GM12878 (cell line): ENCODE results near the gene LMBR1.

Experiments
- FOXM1 ChIP-seq: IDR thresholded peaks from 2 replicates; pipeline ENCODE4 v1.6.1; 2012; ENCODE audit warnings: low read depth, mild to moderate bottlenecking, inconsistent platforms, low read length, moderate library complexity
- HDAC6 ChIP-seq: fragments of 200-600 bp; sonication (generic); IDR thresholded peaks from one replicate; pipeline ENCODE4 v1.8.0; 2017; ENCODE audit warnings: antibody characterized with exemption; ENCODE audit not compliant: unreplicated experiment
- POLR2AphosphoS5 ChIP-seq: IDR thresholded peaks from 2 replicates; pipeline ENCODE4 v1.6.1; 2011; ENCODE audit warnings: mild to moderate bottlenecking, low read length, inconsistent platforms
- RAD21 ChIP-seq: IDR thresholded peaks from 2 replicates; pipeline ENCODE4 v1.6.1; 2011; ENCODE audit warnings: mild to moderate bottlenecking, low read depth, low read length, moderate library complexity; ENCODE audit not compliant: insufficient read depth
- TF ChIP-seq, protein P1 (sequence below), 3 experiments: IDR thresholded peaks in 2 of 3; conservative IDR thresholded peaks in 1 of 3; 2 replicates each; pipeline ENCODE4 v1.5.1; 2011; ENCODE audit warnings: low read depth in 3 of 3, low read length in 3 of 3, mild to moderate bottlenecking in 3 of 3, control low read depth in 2 of 3, moderate library complexity in 2 of 3, inconsistent platforms in 1 of 3, mixed read lengths in 1 of 3; ENCODE audit not compliant: control insufficient read depth in 2 of 3, insufficient read depth in 1 of 3; ENCODE audit errors: extremely low read depth in 1 of 3

- TF ChIP-seq HDAC6 (no peak), POLR2AphosphoS5 (no peak), RAD21 (no peak), FOXM1 (no peak)
- TF ChIP-seq, protein P1, sequence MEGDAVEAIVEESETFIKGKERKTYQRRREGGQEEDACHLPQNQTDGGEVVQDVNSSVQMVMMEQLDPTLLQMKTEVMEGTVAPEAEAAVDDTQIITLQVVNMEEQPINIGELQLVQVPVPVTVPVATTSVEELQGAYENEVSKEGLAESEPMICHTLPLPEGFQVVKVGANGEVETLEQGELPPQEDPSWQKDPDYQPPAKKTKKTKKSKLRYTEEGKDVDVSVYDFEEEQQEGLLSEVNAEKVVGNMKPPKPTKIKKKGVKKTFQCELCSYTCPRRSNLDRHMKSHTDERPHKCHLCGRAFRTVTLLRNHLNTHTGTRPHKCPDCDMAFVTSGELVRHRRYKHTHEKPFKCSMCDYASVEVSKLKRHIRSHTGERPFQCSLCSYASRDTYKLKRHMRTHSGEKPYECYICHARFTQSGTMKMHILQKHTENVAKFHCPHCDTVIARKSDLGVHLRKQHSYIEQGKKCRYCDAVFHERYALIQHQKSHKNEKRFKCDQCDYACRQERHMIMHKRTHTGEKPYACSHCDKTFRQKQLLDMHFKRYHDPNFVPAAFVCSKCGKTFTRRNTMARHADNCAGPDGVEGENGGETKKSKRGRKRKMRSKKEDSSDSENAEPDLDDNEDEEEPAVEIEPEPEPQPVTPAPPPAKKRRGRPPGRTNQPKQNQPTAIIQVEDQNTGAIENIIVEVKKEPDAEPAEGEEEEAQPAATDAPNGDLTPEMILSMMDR (IDR thresholded peaks at IDR 0.05 in 2 of 3, conservative IDR thresholded peaks at IDR 0.05 in 1 of 3; ENCODE audit: control insufficient read depth in 2 of 3, extremely low read depth in 1 of 3, insufficient read depth in 1 of 3, low read depth in 3 of 3, low read length in 3 of 3) = no peak
These were observed 133.8 kb downstream of the LMBR1 start for GRCh38 chr7:156759143-156759542.
